GM18511 (cell line): Measurements from ENCODE around the gene ADGRG4.

Experiments
- ATAC-seq: cut with Tn5 transposase; IDR thresholded peaks from one replicate; pipeline ENCODE4 v1.9.1; 2021; ENCODE audit warnings: mild to moderate bottlenecking, moderate library complexity; ENCODE audit not compliant: unreplicated experiment

ADGRG4 gene

GRCh38 chrX:136457303-136457917 is 156.6 kb downstream of the ADGRG4 start:
- no peak for ATAC-seq

DNA sequence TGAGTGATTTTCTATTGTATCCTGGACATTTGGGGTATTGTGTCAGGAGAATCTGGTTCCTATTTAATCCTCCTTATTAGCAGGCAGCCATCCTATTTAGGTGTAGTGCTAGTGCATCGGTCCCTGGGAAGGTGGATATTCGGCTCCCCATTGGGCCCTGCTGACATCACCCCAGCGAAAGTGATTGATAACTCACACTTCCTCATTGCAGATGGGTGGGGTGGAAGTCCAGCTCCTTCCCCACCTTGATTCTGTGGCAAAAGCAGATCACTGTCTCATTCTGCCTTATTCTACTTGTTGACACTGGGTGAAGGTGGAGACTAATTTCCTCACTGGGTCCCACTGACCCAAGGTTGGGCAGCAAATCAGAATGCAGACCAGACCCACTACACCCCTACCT is 163.8 kb downstream of the ADGRG4 start:
- ATAC-seq = no peak
